Esophagus (tissue), 2 donors: Measurements from ENCODE around the gene DROSHA. TPM values are rescaled to one million over a fixed set of nuclear protein-coding genes. Genes with fewer than 3 reads are reported as not detected.

ENCODE experiments used
- polyA plus RNA-seq, 2 donors: library from polyadenylated mRNA; stranded (reverse); fragments of 200-250 nt; gene quantifications; one replicate each; pipeline ENCODE4 v1.2.3, GENCODE V29; 2013
- donor health status: healthy with polysubstance abuse.
- donor health status: Bipolar disorder and iron deficiency.

The DROSHA gene
- polyA plus RNA-seq, 2 donors, result 21.8 to 34.6 TPM

Other genes with a start within 250 kb of the DROSHA start
- 1 to 10 TPM; 5.9 to 7.3 TPM for gene C5orf22, start 208 bp upstream of the DROSHA start, polyA plus RNA-seq
- 10 to 100 TPM in 1 of 2 donors, 1 to 10 TPM in 1; 6.6 to 15.3 TPM for gene PDZD2, start 107.0 kb upstream of the DROSHA start, polyA plus RNA-seq